ENCODE measurements around the gene AP3S2.

AP3S2 gene

GRCh38 chr15:89812847-89813320 is 80.9 kb downstream of the AP3S2 start:
- no peak for DNase-seq

- DNase-seq, result no peak
Observed at GRCh38 chr15:89812011-89812846, 81.6 kb downstream of the AP3S2 start.

GRCh38 chr15:89810837-89811236 is 83.0 kb downstream of the AP3S2 start:
- DNase-seq, result no peak

- no peak for DNase-seq
Observed at GRCh38 chr15:89809787-89810148, 84.0 kb downstream of the AP3S2 start.

- no peak for DNase-seq
Observed at GRCh38 chr15:89809093-89809786, 84.6 kb downstream of the AP3S2 start.

GRCh38 chr15:89808160-89808870 is 85.5 kb downstream of the AP3S2 start:
- no peak for DNase-seq

GRCh38 chr15:89807689-89808088 is 86.1 kb downstream of the AP3S2 start:
- DNase-seq, result no peak

GRCh38 chr15:89806559-89807550 is 86.9 kb downstream of the AP3S2 start:
- no peak for DNase-seq

- no peak for DNase-seq
Observed at GRCh38 chr15:89806210-89806558, 87.6 kb downstream of the AP3S2 start.

- no peak for DNase-seq
Observed at GRCh38 chr15:89805241-89806209, 88.3 kb downstream of the AP3S2 start.

GRCh38 chr15:89803941-89804800 is 89.6 kb downstream of the AP3S2 start:
- no peak for DNase-seq

- no peak for DNase-seq
Observed at GRCh38 chr15:89802986-89803824, 90.6 kb downstream of the AP3S2 start.

GRCh38 chr15:89802231-89802928 is 91.4 kb downstream of the AP3S2 start:
- no peak for DNase-seq

- DNase-seq, result no peak
Observed at GRCh38 chr15:89801471-89802195, 92.2 kb downstream of the AP3S2 start.

GRCh38 chr15:89799918-89800498 is 93.8 kb downstream of the AP3S2 start:
- no peak for DNase-seq

GRCh38 chr15:89799011-89799911 is 94.5 kb downstream of the AP3S2 start:
- no peak for DNase-seq
